ENCODE results near the gene MOV10L1.

MOV10L1 gene

DNA sequence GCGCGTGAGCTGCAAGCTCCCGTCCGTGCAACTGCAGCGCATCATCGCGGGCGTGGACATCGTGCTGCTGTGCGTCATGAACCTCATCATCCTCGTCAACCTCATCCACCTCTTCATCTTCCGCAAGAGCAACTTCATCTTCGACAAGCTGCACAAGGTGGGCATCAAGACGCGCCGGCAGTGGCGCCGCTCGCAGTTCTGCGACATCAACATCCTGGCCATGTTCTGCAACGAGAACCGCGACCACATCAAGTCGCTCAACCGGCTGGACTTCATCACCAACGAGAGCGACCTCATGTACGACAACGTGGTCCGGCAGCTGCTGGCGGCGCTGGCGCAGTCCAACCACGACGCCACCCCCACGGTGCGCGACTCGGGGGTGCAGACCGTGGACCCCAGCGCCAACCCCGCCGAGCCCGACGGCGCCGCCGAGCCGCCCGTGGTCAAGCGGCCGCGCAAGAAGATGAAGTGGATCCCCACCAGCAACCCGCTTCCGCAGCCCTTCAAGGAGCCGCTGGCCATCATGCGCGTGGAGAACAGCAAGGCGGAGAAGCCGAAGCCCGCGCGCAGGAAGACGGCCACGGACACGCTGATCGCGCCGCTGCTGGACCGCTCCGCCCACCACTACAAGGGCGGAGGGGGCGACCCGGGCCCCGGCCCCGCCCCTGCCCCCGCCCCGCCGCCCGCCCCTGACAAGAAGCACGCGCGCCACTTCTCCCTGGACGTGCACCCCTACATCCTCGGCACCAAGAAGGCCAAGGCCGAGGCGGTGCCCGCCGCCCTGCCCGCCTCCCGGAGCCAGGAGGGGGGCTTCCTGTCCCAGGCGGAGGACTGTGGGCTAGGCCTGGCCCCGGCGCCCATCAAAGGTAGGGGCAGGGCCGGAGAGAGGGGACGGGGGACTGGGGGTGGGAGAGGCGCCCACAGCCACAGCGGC, 88.0 kb downstream of the MOV10L1 start:
- Histone ChIP-seq H3K27ac (replicated peaks; ENCODE audit: low read length) (no peak overlapping the region), H2BK5ac (ENCODE audit: low read length) (peak overlapping the region; percentile 53), H3K9me3 (replicated peaks in 1 of 2; ENCODE audit: control insufficient read depth in 2 of 2, insufficient read depth in 1 of 2, low read depth in 1 of 2, low read length in 2 of 2) (peaks cover 0 to 6% of the 10 kb centered on the region in 2 donors), H3K9ac (ENCODE audit: low read depth, low read length, poor library complexity) (peak overlapping the region; percentile 21), H2BK12ac (ENCODE audit: low read length) (peak overlapping the region; percentile 41), H3K27me3 (ENCODE audit: control insufficient read depth in 3 of 3, insufficient read depth in 3 of 3, low read depth in 1 of 3, low read length in 3 of 3) (peaks cover 0 to 25% (median 1%) of the 10 kb centered on the region in 3 experiments), H2BK120ac (ENCODE audit: low read depth, low read length) (no peak overlapping the region), H4K8ac (ENCODE audit: low read depth, low read length) (no peak overlapping the region), H3K14ac (ENCODE audit: low read length) (peak overlapping the region; percentile 56), H3K79me1 (ENCODE audit: low read depth, low read length) (peaks cover 6% of the 10 kb centered on the region), H4K91ac (ENCODE audit: low read depth, low read length, poor library complexity) (no peak overlapping the region), H3K18ac (ENCODE audit: low read length) (peak overlapping the region; percentile 76), H2BK15ac (ENCODE audit: low read length) (peak overlapping the region; percentile 33), H3K4me2 (ENCODE audit: insufficient read depth, low read length, poor library complexity, severe bottlenecking) (peak overlapping the region; percentile 11), H2AFZ (ENCODE audit: low read length) (no peak overlapping the region), H3K4me1 (ENCODE audit: control insufficient read depth in 2 of 2, insufficient read depth in 1 of 2, low read depth in 1 of 2, low read length in 2 of 2) (peaks cover 2 to 4% of the 10 kb centered on the region in 2 donors), H3K4ac (ENCODE audit: low read length) (no peak overlapping the region), H2AK5ac (ENCODE audit: low read depth, low read length) (peak overlapping the region; percentile 97), H3K4me3 (ENCODE audit: low read length in 2 of 2) (no peak overlapping the region), H3K36me3 (replicated peaks in 1 of 2; ENCODE audit: control insufficient read depth in 2 of 2, insufficient read depth in 2 of 2, low read length in 2 of 2) (no peaks in the 10 kb centered on the region), H3K23ac (ENCODE audit: low read depth, low read length, poor library complexity) (peak overlapping the region; percentile 92)
- no peak for DNase-seq (ENCODE audit: low spot score)
- no CpG with 5 or more reads among the region's 98 CpGs for WGBS, 2 donors (ENCODE audit: extremely low coverage in 2 of 2, insufficient read length in 2 of 2, insufficient replicate concordance in 1 of 2)

DNA sequence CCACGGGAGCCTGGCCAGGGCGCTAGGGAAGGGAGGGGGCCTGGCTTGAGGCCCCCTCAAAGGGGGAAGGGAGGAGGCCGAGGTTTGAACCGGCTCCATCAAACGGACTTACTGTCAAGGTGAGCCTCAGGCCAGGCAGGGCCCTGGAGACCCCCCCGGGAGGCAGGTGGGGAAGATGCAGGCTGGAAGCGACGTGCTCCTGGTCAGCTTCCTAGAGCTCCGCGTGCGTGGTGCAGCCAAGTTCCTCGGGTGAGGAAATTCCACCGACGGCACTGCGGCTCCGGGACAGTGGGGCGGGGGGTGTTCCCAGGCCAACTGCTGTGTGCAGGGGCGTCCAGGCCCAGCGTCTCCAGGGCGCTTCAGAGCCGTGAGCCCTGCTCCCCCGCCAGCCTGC, 88.7 kb downstream of the MOV10L1 start:
- Histone ChIP-seq H2AK5ac (ENCODE audit: low read depth, low read length) (peak overlapping the region; percentile 97), H4K8ac (ENCODE audit: low read depth, low read length) (no peak overlapping the region), H3K9ac (ENCODE audit: low read depth, low read length, poor library complexity) (no peak overlapping the region), H3K4me2 (ENCODE audit: insufficient read depth, low read length, poor library complexity, severe bottlenecking) (no peak overlapping the region), H4K91ac (ENCODE audit: low read depth, low read length, poor library complexity) (no peak overlapping the region), H2BK5ac (ENCODE audit: low read length) (no peak overlapping the region), H3K36me3 (replicated peaks in 1 of 2; ENCODE audit: control insufficient read depth in 2 of 2, insufficient read depth in 2 of 2, low read length in 2 of 2) (no peaks in the 10 kb centered on the region), H2BK120ac (ENCODE audit: low read depth, low read length) (peak overlapping the region; percentile 91), H3K79me1 (ENCODE audit: low read depth, low read length) (peaks cover 6% of the 10 kb centered on the region), H3K4me3 (ENCODE audit: low read length in 2 of 2) (no peak overlapping the region), H3K4ac (ENCODE audit: low read length) (no peak overlapping the region), H3K23ac (ENCODE audit: low read depth, low read length, poor library complexity) (peak overlapping the region; percentile 97), H3K4me1 (ENCODE audit: control insufficient read depth in 2 of 2, insufficient read depth in 1 of 2, low read depth in 1 of 2, low read length in 2 of 2) (peaks cover 2 to 4% of the 10 kb centered on the region in 2 donors), H3K18ac (ENCODE audit: low read length) (peak overlapping the region; percentile 59), H2BK12ac (ENCODE audit: low read length) (no peak overlapping the region), H2AFZ (ENCODE audit: low read length) (no peak overlapping the region), H3K27me3 (ENCODE audit: control insufficient read depth in 3 of 3, insufficient read depth in 3 of 3, low read depth in 1 of 3, low read length in 3 of 3) (peaks cover 0 to 20% (median 1%) of the 10 kb centered on the region in 3 experiments), H2BK15ac (ENCODE audit: low read length) (no peak overlapping the region), H3K27ac (replicated peaks; ENCODE audit: low read length) (no peak overlapping the region), H3K14ac (ENCODE audit: low read length) (no peak overlapping the region), H3K9me3 (replicated peaks in 1 of 2; ENCODE audit: control insufficient read depth in 2 of 2, insufficient read depth in 1 of 2, low read depth in 1 of 2, low read length in 2 of 2) (peaks cover 0 to 6% of the 10 kb centered on the region in 2 donors)
- no peak for DNase-seq (ENCODE audit: low spot score)
- WGBS, 2 donors (ENCODE audit: extremely low coverage in 2 of 2, insufficient read length in 2 of 2, insufficient replicate concordance in 1 of 2), result no CpG with 5 or more reads among the region's 22 CpGs

DNA sequence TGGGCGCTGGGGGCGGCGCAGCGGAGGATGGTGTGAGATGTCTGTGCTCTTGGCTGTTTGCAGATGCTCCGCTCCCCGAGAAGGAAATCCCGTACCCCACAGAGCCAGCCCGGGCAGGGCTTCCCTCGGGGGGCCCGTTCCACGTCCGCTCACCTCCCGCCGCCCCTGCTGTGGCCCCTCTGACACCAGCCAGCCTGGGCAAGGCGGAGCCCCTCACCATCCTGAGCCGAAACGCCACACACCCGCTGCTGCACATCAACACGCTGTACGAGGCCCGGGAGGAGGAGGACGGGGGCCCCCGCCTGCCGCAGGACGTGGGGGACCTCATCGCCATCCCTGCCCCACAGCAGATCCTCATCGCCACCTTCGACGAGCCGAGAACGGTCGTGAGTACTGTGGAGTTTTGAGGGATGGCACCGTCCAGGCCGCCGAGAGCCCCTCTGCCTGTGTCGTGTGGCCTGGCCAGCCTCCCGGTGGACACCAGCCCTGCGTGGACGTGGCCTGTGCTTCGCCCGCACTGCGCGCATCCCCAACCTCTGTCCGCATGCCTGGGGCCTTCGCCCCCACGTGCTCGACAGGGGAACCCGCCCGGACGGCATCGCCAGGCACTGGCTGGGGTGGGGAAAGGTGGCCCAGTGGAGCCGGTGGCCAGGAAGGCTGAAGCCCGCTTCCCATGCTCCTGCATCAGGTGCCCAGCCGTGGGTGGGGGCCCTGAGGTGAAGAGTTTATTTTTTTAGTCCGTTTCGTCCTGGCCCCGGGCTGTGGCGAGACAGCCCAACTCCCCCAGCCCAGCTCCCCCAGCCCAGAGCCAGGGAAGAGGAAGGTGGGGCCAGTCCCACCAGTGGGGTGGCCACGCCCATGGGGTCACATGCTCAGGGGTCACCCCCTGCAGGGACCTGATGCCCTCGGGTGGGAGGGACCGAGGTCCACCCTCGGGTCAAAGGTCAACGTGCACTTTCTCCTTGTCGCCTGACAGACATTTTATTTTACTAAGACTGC, 89.4 kb downstream of the MOV10L1 start:
- no peak overlapping the region for H2BK5ac ChIP-seq (ENCODE audit: low read length)
- WGBS, 2 donors (ENCODE audit: extremely low coverage in 2 of 2, insufficient read length in 2 of 2, insufficient replicate concordance in 1 of 2), result no CpG with 5 or more reads among the region's 64 CpGs
- H3K4me3 ChIP-seq (ENCODE audit: low read length in 2 of 2), result no peak overlapping the region
- peak overlapping the region; percentile 59 for H3K18ac ChIP-seq (ENCODE audit: low read length)
- peak overlapping the region; percentile 63 for H3K14ac ChIP-seq (ENCODE audit: low read length)
- H3K9me3 ChIP-seq (replicated peaks in 1 of 2; ENCODE audit: control insufficient read depth in 2 of 2, insufficient read depth in 1 of 2, low read depth in 1 of 2, low read length in 2 of 2), result peaks cover 0 to 6% of the 10 kb centered on the region in 2 donors
- peak overlapping the region; percentile 91 for H2BK120ac ChIP-seq (ENCODE audit: low read depth, low read length)
- no peak overlapping the region for H3K4me2 ChIP-seq (ENCODE audit: insufficient read depth, low read length, poor library complexity, severe bottlenecking)
- DNase-seq (ENCODE audit: low spot score), result no peak
- H4K8ac ChIP-seq (ENCODE audit: low read depth, low read length), result no peak overlapping the region
- peak overlapping the region; percentile 84 for H2BK12ac ChIP-seq (ENCODE audit: low read length)
- peak overlapping the region; percentile 81 for H2BK15ac ChIP-seq (ENCODE audit: low read length)
- H3K4me1 ChIP-seq (ENCODE audit: control insufficient read depth in 2 of 2, insufficient read depth in 1 of 2, low read depth in 1 of 2, low read length in 2 of 2), result peaks cover 5 to 7% of the 10 kb centered on the region in 2 donors
- peaks cover 0 to 13% (median 0%) of the 10 kb centered on the region in 3 experiments for H3K27me3 ChIP-seq (ENCODE audit: control insufficient read depth in 3 of 3, insufficient read depth in 3 of 3, low read depth in 1 of 3, low read length in 3 of 3)
- peaks cover 9% of the 10 kb centered on the region for H3K79me1 ChIP-seq (ENCODE audit: low read depth, low read length)
- no peaks in the 10 kb centered on the region for H3K36me3 ChIP-seq (replicated peaks in 1 of 2; ENCODE audit: control insufficient read depth in 2 of 2, insufficient read depth in 2 of 2, low read length in 2 of 2)
- H3K9ac ChIP-seq (ENCODE audit: low read depth, low read length, poor library complexity), result peak overlapping the region; percentile 60
- no peak overlapping the region for H3K27ac ChIP-seq (replicated peaks; ENCODE audit: low read length)
- no peak overlapping the region for H2AFZ ChIP-seq (ENCODE audit: low read length)
- H2AK5ac ChIP-seq (ENCODE audit: low read depth, low read length), result peak overlapping the region; percentile 97
- peak overlapping the region; percentile 66 for H3K4ac ChIP-seq (ENCODE audit: low read length)
- H3K23ac ChIP-seq (ENCODE audit: low read depth, low read length, poor library complexity), result peak overlapping the region; percentile 97
- H4K91ac ChIP-seq (ENCODE audit: low read depth, low read length, poor library complexity), result no peak overlapping the region
